Peyer's patch (tissue), 4 donors: ENCODE measurements around the gene NLGN1. TPM values are rescaled to one million over a fixed set of nuclear protein-coding genes. Genes with fewer than 3 reads are reported as not detected.

Source experiments
- DNase-seq, 3 donors: peaks; one replicate each; pipeline ENCODE4 v3.0.0-alpha.2; 2017 to 2019
- H3K27ac ChIP-seq, 4 donors: fragments of 200-600 bp; sonication (generic); one replicate each; pipeline ENCODE4 v1.5.1; 2016 to 2019
- H3K27me3 ChIP-seq, 2 donors: fragments of 200-600 bp; sonication (generic); one replicate each; pipeline ENCODE4 v1.5.1; 2019
- H3K36me3 ChIP-seq, 3 donors: fragments of 200-600 bp; sonication (generic); one replicate each; pipeline ENCODE4 v1.5.1; 2016 to 2019
- H3K4me1 ChIP-seq, 4 donors: fragments of 200-600 bp; sonication (generic); one replicate each; pipeline ENCODE4 v1.5.1; 2016 to 2019
- H3K4me3 ChIP-seq, 4 donors: fragments of 200-600 bp; sonication (generic); 1 replicate in 3 of 4; 2 replicates in 1 of 4; pipeline ENCODE4 v1.5.1; 2016 to 2019; ENCODE audit warnings: mild to moderate bottlenecking in 1 of 4
- H3K9me3 ChIP-seq, 4 donors: fragments of 200-600 bp; sonication (generic); one replicate each; pipeline ENCODE4 v1.5.1; 2016 to 2019; ENCODE audit warnings: mild to moderate bottlenecking in 1 of 4
- CTCF ChIP-seq, 6 experiments: fragments of 450-650 bp in 4 of 6; fragments of 200-600 bp in 2 of 6; sonication (generic) in 1 of 6; IDR thresholded peaks; one replicate each; pipeline ENCODE4 v1.5.1; 2017 to 2019; ENCODE audit warnings: antibody characterized with exemption in 6 of 6, mild to moderate bottlenecking in 3 of 6, moderate library complexity in 1 of 6
- POLR2A ChIP-seq, 2 donors: fragments of 450-650 bp; IDR thresholded peaks; one replicate each; pipeline ENCODE4 v1.5.1; 2017; ENCODE audit warnings: antibody characterized with exemption in 2 of 2, mild to moderate bottlenecking in 2 of 2, moderate library complexity in 2 of 2
- total RNA-seq, 4 donors: library from RNA; depleted of rRNA; stranded (reverse); fragments of >200 nt; gene quantifications; one replicate each; pipeline ENCODE4 v1.1.0, GENCODE V29; 2016

NLGN1 gene
- total RNA-seq, 4 donors from 2014 or later: 0.18 to 3.3 (median 1.3) TPM

- no peaks in the 10 kb centered on the region for H3K36me3 ChIP-seq
- H3K27me3 ChIP-seq: no peaks in the 10 kb centered on the region
- H3K4me1 ChIP-seq: no peaks in the 10 kb centered on the region
- DNase-seq: no peak
- no peak overlapping the region for H3K4me3 ChIP-seq
- H3K9me3 ChIP-seq: no peaks in the 10 kb centered on the region
- no peak overlapping the region for H3K27ac ChIP-seq
- TF ChIP-seq CTCF (IDR thresholded peaks at IDR 0.05) (no peak), POLR2A (IDR thresholded peaks at IDR 0.05) (no peak)
These were observed 380.7 kb downstream of the NLGN1 start for GRCh38 chr3:173778251-173778650.

GRCh38 chr3:173780067-173780466, 382.5 kb downstream of the NLGN1 start:
- Histone ChIP-seq H3K27ac (no peak overlapping the region), H3K4me1 (no peaks in the 10 kb centered on the region), H3K36me3 (no peaks in the 10 kb centered on the region), H3K9me3 (no peaks in the 10 kb centered on the region), H3K4me3 (no peak overlapping the region), H3K27me3 (no peaks in the 10 kb centered on the region)
- TF ChIP-seq CTCF (IDR thresholded peaks at IDR 0.05) (no peak), POLR2A (IDR thresholded peaks at IDR 0.05) (no peak)
- DNase-seq: no peak

GRCh38 chr3:173785004-173785403, 387.5 kb downstream of the NLGN1 start:
- Histone ChIP-seq H3K27ac (no peak overlapping the region), H3K27me3 (no peaks in the 10 kb centered on the region), H3K4me3 (no peak overlapping the region), H3K9me3 (no peaks in the 10 kb centered on the region), H3K36me3 (no peaks in the 10 kb centered on the region), H3K4me1 (no peaks in the 10 kb centered on the region)
- TF ChIP-seq CTCF (IDR thresholded peaks at IDR 0.05): no peak
- no peak for TF ChIP-seq POLR2A (IDR thresholded peaks at IDR 0.05)
- no peak for DNase-seq

- no peaks in the 10 kb centered on the region for H3K27me3 ChIP-seq
- H3K9me3 ChIP-seq: no peaks in the 10 kb centered on the region
- no peak for TF ChIP-seq CTCF (IDR thresholded peaks at IDR 0.05)
- TF ChIP-seq POLR2A (IDR thresholded peaks at IDR 0.05): no peak
- no peak overlapping the region for H3K27ac ChIP-seq
- H3K4me1 ChIP-seq: no peaks in the 10 kb centered on the region
- no peak overlapping the region for H3K4me3 ChIP-seq
- no peaks in the 10 kb centered on the region for H3K36me3 ChIP-seq
- DNase-seq: no peak
These were observed 392.1 kb downstream of the NLGN1 start for GRCh38 chr3:173789530-173790162.

DNA sequence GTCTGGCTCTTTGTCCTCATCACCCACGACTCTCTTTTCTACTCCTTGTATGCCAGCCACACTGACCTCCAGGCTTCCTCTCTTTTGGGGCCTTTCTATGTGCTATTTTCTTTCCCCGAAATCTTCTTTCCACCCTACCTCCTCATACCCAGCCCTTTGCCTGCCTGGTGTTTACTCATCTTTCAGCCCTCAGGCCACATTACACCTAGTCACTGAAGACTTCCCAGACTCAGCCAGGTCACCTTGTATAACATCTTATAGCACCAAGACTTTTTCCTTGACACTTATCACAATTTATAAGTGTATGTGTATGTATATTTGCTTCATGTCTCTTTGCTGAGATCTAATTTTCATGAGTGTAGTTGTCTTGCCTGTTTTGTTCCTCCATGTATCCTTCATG, 396.4 kb downstream of the NLGN1 start:
- H3K9me3 ChIP-seq: no peaks in the 10 kb centered on the region
- H3K27me3 ChIP-seq: no peaks in the 10 kb centered on the region
- TF ChIP-seq POLR2A (IDR thresholded peaks at IDR 0.05) (no peak), CTCF (IDR thresholded peaks at IDR 0.05) (no peak)
- H3K27ac ChIP-seq: no peak overlapping the region
- H3K4me3 ChIP-seq: no peak overlapping the region
- DNase-seq: no peak
- no peaks in the 10 kb centered on the region for H3K4me1 ChIP-seq
- no peaks in the 10 kb centered on the region for H3K36me3 ChIP-seq

- no peaks in the 10 kb centered on the region for H3K36me3 ChIP-seq
- DNase-seq: no peak
- no peaks in the 10 kb centered on the region for H3K27me3 ChIP-seq
- H3K4me1 ChIP-seq: no peaks in the 10 kb centered on the region
- H3K27ac ChIP-seq: no peak overlapping the region
- H3K4me3 ChIP-seq: no peak overlapping the region
- H3K9me3 ChIP-seq: no peaks in the 10 kb centered on the region
- TF ChIP-seq CTCF (IDR thresholded peaks at IDR 0.05) (no peak), POLR2A (IDR thresholded peaks at IDR 0.05) (no peak)
These were observed 398.9 kb downstream of the NLGN1 start for GRCh38 chr3:173796405-173796804.
